Measurements from ENCODE around the gene FAM43A. TPM values are rescaled to one million over a fixed set of nuclear protein-coding genes. Genes with fewer than 3 reads are reported as not detected.

FAM43A gene
- total RNA-seq, 2 experiments from 2014 or later, result 7.5 to 21.6 TPM

DNA sequence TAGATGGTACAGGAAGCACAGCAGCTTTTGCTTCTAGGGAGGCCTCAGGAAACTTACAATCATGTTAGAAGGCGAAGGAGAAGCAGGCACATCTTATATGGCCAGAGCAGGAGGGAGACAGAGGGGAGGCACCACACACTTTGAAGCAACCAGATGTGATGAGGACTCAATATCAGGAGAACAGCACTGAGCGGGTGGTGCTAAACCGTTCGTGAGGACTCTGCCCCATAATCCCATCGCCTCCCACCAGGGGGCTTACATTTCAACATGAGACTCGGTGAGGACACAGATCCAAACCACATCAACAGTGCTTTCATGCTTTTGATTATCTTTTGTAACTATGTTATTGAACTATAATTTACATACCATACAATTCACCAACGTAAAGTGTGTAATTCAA is 44.9 kb upstream of the FAM43A start:
- Histone ChIP-seq H3K9me3 (ENCODE audit: low read length) (no peaks in the 10 kb centered on the region), H3K4me3 (ENCODE audit: low read depth, low read length, poor library complexity, severe bottlenecking) (no peak overlapping the region), H3K4me2 (ENCODE audit: low read length) (no peak overlapping the region), H3K27ac (ENCODE audit: low read depth, low read length, poor library complexity, severe bottlenecking) (no peak overlapping the region), H4K20me1 (ENCODE audit: insufficient read depth, low read length) (no peaks in the 10 kb centered on the region), H3K79me2 (ENCODE audit: insufficient read depth, low read depth, low read length) (no peaks in the 10 kb centered on the region), H3K36me3 (ENCODE audit: insufficient read depth, low read length) (peaks cover 59% of the 10 kb centered on the region), H3K4me1 (ENCODE audit: insufficient read depth, low read length, poor library complexity, severe bottlenecking) (peaks cover 6% of the 10 kb centered on the region), H2AFZ (ENCODE audit: low read length) (no peak overlapping the region), H3K9me2 (ENCODE audit: insufficient read depth, low read length) (no peaks in the 10 kb centered on the region)
- CTCF ChIA-PET (ENCODE audit: unreplicated experiment), result no interaction called here
- TSS peak; percentile 85 for BruUV-seq (replicated peaks)
- intact Hi-C loops (cut with micrococcal nuclease; ENCODE audit: unreplicated experiment), result no loop called here
- POLR2A ChIA-PET, result interaction anchor here (0.7 kb wide), 1 partner anchor 142 kb away, joined by 3 read pairs; no protein-coding TSS in a partner anchor
- DNase-seq (ENCODE audit: low spot score), result peak; percentile 27
- TF ChIP-seq, protein P1, sequence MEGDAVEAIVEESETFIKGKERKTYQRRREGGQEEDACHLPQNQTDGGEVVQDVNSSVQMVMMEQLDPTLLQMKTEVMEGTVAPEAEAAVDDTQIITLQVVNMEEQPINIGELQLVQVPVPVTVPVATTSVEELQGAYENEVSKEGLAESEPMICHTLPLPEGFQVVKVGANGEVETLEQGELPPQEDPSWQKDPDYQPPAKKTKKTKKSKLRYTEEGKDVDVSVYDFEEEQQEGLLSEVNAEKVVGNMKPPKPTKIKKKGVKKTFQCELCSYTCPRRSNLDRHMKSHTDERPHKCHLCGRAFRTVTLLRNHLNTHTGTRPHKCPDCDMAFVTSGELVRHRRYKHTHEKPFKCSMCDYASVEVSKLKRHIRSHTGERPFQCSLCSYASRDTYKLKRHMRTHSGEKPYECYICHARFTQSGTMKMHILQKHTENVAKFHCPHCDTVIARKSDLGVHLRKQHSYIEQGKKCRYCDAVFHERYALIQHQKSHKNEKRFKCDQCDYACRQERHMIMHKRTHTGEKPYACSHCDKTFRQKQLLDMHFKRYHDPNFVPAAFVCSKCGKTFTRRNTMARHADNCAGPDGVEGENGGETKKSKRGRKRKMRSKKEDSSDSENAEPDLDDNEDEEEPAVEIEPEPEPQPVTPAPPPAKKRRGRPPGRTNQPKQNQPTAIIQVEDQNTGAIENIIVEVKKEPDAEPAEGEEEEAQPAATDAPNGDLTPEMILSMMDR (conservative IDR thresholded peaks at IDR 0.05; ENCODE audit: low read length), result peak; percentile 63
- no peak for TF ChIP-seq EZH2phosphoT487 (IDR thresholded peaks at IDR 0.05; ENCODE audit: borderline replicate concordance, low read depth, low read length)

GRCh38 chr3:194642769-194643168 is 42.9 kb upstream of the FAM43A start:
- DNase-seq (ENCODE audit: low spot score), result no peak
- no peak overlapping the region for H3K4me3 ChIP-seq (ENCODE audit: low read depth, low read length, poor library complexity, severe bottlenecking)
- no peak overlapping the region for H2AFZ ChIP-seq (ENCODE audit: low read length)
- H3K4me1 ChIP-seq (ENCODE audit: insufficient read depth, low read length, poor library complexity, severe bottlenecking), result peaks cover 6% of the 10 kb centered on the region
- peaks cover 74% of the 10 kb centered on the region for H3K36me3 ChIP-seq (ENCODE audit: insufficient read depth, low read length)
- CTCF ChIA-PET (ENCODE audit: unreplicated experiment), result no interaction called here
- no peaks in the 10 kb centered on the region for H3K9me2 ChIP-seq (ENCODE audit: insufficient read depth, low read length)
- no peaks in the 10 kb centered on the region for H3K79me2 ChIP-seq (ENCODE audit: insufficient read depth, low read depth, low read length)
- no peak for TF ChIP-seq EZH2phosphoT487 (IDR thresholded peaks at IDR 0.05; ENCODE audit: borderline replicate concordance, low read depth, low read length)
- TF ChIP-seq, protein P1 (conservative IDR thresholded peaks at IDR 0.05; ENCODE audit: low read length), result no peak
- H3K27ac ChIP-seq (ENCODE audit: low read depth, low read length, poor library complexity, severe bottlenecking), result no peak overlapping the region
- BruUV-seq (replicated peaks), result no TSS peak
- intact Hi-C loops (cut with micrococcal nuclease; ENCODE audit: unreplicated experiment), result no loop called here
- POLR2A ChIA-PET, result interaction anchor here (1.0 kb wide), 1 partner anchor 29 kb away, joined by 4 read pairs; the partner anchor contains the start of gene LSG1
- no peaks in the 10 kb centered on the region for H3K9me3 ChIP-seq (ENCODE audit: low read length)
- H3K4me2 ChIP-seq (ENCODE audit: low read length), result no peak overlapping the region
- H4K20me1 ChIP-seq (ENCODE audit: insufficient read depth, low read length), result no peaks in the 10 kb centered on the region

DNA sequence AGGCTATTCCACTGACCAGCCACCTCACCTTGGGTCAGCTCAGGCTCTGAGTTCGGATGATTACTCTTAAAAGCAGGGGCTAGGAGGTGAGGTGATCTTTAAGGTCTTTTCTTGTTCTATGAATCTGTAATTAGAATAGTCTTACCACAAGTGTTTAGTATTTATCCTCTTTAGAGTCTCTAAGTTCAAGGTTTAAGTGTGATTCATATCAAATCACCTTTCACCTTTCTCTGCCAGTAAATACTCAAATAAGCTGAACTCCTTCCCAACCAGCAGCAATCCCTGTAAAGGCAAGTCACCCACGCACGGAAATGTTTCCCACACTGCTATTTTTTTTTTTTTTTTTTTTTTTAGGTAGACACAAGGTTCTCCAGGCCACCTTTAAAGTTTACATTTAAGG is 37.9 kb upstream of the FAM43A start:
- CTCF ChIA-PET (ENCODE audit: unreplicated experiment), result no interaction called here
- Histone ChIP-seq H3K4me2 (ENCODE audit: low read length) (no peak overlapping the region), H3K27ac (ENCODE audit: low read depth, low read length, poor library complexity, severe bottlenecking) (no peak overlapping the region), H3K4me3 (ENCODE audit: low read depth, low read length, poor library complexity, severe bottlenecking) (no peak overlapping the region), H2AFZ (ENCODE audit: low read length) (no peak overlapping the region), H4K20me1 (ENCODE audit: insufficient read depth, low read length) (no peaks in the 10 kb centered on the region), H3K9me3 (ENCODE audit: low read length) (no peaks in the 10 kb centered on the region), H3K79me2 (ENCODE audit: insufficient read depth, low read depth, low read length) (no peaks in the 10 kb centered on the region), H3K36me3 (ENCODE audit: insufficient read depth, low read length) (peaks cover 92% of the 10 kb centered on the region), H3K4me1 (ENCODE audit: insufficient read depth, low read length, poor library complexity, severe bottlenecking) (no peaks in the 10 kb centered on the region), H3K9me2 (ENCODE audit: insufficient read depth, low read length) (no peaks in the 10 kb centered on the region)
- POLR2A ChIA-PET, result interaction anchor here (0.6 to 1.3 kb wide), 2 partner anchors 8 to 27 kb away, joined by 4 to 7 read pairs; no protein-coding TSS in a partner anchor
- intact Hi-C loops (cut with micrococcal nuclease; ENCODE audit: unreplicated experiment), result no loop called here
- BruUV-seq (replicated peaks), result no TSS peak
- DNase-seq (ENCODE audit: low spot score), result no peak
- TF ChIP-seq EZH2phosphoT487 (IDR thresholded peaks at IDR 0.05; ENCODE audit: borderline replicate concordance, low read depth, low read length), result no peak
- TF ChIP-seq, protein P1 (conservative IDR thresholded peaks at IDR 0.05; ENCODE audit: low read length), result no peak

Measured in OCI-LY7 (cell line).